Activated CD4-positive, alpha-beta T cell treated with anti-CD3 and anti-CD28 coated beads, Interleukin-2, amount 50 U/mL, for 16 hours (primary cell): ENCODE measurements around the gene SPAST.
"Not testable (repeated sequence)": the region's sequence is repeated elsewhere in the genome, so short reads cannot be mapped to it uniquely, and the experiment has no call there.

Experiments used
- DNase-seq: peaks from one replicate; pipeline ENCODE4 v3.0.0-alpha.2; 2020

The SPAST gene

DNA sequence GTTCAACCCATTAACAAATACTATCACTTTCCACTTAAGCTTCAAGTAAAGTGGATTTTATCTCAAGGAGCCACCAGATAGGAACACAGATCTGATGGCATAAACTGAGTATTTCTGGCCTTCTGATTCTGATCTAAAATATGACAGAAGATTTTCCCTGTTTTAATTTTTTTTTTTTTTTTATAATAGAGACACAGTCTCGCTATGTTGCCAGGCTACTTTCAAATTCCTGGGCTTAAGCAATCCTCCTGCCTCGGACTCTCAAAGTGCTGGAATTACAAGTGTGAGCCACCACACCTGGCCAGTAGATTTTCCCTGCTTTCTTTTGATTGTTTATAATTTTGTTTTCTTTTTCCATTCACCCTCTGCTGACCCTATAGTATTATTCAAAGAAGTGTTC is 65.7 kb downstream of the SPAST start:
- no peak for DNase-seq

DNA sequence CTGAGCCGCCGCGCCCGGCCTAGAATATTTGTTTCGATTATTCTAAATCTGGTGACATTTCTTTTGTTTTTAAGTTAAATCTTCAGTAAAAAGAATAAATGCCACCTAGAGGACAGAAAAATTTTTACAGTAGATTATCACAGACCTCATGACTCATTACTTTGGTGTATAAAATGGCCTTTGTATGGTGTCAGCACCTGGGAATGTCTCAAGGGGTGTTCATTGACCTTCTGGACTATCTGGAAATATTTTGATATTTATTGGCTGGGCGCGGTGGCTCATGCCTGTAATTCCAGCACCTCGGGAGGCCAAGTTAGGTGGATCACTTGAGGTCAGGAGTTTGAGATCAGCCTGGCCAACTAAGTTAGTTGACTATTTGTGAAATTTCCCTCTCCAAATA is 72.1 kb downstream of the SPAST start:
- peak; percentile 26 for DNase-seq

DNA sequence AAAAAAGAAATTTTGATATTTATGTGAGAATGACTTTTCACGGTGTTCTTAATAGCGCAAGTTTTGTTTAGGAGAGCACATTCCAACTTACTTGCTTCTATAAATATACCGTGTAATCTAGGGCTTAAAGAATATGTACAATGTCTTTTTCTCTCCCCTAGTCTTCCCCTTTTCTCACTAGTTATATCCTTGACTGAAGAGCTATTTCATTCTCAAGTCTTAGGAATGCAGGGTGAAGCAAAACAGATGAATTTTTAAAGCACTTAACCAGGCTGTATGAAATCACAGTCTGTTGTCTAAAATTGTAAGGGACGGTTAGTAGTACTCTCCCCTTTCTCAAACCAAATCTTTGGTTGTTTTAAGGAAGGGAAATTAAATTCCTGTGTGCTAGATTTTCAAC is 72.7 kb downstream of the SPAST start:
- no peak for DNase-seq

DNA sequence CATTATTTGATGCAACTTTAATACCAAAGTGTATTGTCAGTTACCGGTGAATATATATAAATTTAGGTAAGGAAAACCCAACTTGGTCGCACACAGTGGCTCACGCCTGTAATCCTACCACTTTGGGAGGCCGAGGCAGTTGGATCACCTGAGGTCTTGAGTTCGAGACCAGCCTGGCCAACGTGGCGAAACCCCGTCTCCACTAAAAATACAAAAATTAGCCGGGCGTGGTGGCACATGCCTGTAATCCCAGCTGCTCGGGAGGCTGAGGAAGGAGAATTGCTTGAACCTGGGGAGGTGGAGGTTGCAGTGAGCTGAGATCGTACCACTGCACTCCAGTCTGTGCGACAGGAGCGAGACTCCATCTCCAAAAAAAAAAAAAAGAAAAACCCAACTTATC is 88.2 kb downstream of the SPAST start:
- DNase-seq: not testable (repeated sequence)

DNA sequence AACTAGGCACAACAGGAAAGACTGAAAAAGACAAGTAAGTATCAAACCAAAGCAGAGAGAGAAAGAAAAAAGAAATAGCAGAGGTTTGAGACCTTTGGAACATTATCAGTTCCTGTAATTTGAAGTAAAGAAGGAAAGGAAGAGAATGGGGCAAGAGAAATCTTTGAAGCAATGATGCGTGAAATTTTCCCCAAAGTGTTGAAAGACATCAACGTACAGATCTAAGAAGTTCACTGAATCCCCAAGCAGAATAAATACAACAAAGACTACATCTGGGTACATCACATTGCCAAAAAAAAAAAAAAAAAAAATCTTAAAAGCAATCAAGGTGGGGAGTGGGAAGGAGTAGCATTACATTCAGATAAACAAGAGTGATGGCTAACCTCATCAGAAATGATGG is 96.3 kb downstream of the SPAST start:
- no peak for DNase-seq

DNA sequence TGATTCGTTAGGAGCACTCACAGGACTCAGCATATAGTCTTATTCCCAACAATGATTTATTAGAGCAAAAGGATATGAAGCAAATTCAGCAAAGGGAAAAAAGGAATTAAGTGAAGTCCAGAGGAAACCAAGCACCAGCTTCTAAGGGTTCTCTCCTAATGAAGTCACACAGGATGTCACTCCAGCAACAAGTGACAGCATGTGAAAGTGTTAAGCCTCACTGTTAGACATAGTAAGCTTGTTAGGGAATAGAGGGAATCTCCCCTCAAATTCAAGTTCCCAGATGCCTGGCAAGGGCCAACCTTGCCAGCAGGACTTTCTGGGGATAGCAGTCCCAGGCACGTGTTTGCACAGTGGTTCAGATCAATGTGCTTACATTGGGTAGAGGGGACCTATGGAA is 97.9 kb downstream of the SPAST start:
- no peak for DNase-seq

DNA sequence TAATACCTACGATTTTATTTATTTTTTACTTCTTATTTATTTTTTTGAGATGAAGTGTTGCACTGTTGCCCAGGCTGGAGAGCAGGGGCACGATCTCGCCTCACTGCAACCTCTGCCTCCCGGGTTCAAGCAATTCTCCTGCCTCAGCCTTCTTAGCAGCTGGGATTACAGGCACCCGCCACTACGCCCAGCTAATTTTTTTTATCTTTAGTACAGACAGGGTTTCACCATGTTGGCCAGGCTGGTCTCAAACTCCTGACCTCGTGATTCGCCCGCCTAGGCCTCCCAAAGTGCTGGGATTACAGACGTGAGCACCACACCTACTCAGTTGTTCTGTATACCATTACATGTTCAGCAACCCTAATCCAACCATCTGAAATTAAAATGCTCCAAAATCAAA is 100.9 kb downstream of the SPAST start:
- not testable (repeated sequence) for DNase-seq

DNA sequence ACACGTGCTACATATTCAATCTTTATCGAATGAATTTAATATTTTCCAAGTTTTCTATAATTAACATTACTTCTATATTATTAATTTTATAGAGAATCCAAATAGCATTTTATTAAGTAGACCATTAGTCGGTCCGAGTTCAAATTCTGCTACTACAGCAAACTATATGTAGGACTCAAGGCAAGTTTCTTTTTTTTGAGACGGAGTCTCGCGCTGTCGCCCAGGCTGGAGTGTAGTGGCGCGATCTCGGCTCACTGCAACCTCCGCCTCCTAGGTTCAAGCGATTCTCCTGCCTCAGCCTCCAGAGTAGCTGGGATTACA is 101.6 kb downstream of the SPAST start:
- not testable (repeated sequence) for DNase-seq

DNA sequence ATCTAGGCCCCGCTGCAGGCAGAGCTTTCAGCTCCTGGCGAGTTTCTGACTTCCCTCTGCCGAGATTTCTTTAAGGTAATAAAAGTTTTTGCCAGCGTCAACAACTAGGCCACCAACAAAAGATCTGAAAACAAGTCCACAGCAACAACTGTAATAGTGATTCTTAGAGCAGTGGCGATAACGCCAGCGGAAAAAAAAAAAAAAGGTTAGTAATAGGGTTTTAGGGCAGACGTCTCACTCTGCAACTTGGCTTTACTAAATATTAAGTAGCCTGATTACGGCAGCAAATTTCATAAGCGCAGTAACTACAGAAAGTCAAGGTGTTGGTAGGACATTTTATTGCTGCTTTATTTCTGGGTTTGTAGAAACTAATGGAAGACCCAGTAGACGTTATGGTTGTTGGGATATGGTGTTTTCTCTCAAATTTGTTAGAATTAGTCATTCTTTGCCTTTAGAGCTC is 102.8 kb downstream of the SPAST start:
- no peak for DNase-seq

DNA sequence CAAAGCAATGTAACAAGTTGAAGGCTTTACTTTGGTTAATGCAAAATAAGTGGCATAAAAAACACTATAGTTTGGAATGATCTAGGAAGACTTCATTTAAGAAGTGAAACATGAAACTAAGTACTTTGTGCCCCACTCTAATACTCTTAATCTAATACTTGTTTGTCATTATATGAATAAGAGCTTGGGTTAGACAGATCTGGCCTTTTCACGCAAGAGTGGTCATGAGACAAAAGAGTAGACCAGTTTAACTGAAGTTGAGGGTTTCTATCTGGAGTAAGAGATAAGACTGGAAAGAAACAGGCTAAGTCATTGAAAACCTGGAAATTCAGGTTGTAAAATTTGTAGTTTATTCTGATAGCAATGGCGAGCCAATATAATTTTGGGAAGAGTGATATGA is 105.2 kb downstream of the SPAST start:
- DNase-seq: no peak

DNA sequence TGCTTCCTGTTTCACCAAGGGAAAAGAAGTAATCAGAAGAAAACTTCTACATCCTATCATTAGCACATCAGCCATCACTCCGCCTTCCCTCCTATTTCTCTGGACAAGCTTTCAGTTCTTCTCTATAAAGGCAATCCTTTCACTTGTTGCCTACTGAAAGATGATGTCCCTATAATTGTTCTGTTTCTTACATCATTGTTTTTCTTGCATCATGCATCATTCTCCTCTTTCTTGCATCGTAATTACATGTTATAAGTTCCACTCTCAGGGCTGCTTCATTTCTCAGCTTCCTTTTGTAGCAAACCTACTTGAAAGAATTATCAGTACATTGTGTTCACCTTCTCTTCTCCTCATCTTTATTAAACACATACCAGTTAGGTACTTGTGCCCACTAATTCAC is 109.5 kb downstream of the SPAST start:
- DNase-seq: no peak

DNA sequence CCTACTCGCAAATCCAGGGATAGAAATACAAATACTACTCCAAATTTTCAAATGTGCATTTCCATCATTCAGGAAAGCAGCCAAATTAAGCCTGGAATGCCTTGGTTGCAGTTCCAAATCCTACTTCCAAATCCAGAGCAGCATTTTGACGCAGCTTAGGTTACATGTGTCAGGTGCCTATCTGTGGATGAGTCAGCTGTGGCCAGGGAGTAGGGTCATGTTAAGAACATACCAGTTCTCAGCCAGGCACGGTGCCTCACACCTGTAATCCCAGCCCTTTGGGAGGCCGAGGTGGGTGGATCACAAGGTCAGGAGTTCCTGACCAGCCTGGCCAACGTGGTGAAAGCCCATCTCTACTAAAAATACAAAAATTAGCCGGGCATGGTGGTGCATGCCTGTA is 119.3 kb downstream of the SPAST start:
- DNase-seq: no peak

DNA sequence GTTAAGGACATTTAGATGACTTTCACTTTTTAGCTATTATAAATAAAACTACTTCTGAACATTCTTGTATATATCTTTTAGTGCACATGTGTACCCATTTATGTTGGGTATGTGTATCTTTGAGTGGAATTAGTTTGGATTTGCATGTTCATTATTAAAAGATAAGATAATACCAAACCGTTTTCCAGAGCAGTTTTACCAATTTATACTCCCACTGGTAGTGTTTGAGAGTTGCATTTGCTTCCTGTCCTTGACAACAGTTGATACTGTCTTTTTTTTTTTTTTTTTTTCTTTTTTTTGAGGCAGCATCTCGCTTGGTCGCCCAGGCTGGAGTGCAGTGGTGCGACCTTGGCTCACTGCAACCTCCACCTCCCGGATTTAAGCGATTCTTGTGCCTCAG is 125.7 kb downstream of the SPAST start:
- no peak for DNase-seq

DNA sequence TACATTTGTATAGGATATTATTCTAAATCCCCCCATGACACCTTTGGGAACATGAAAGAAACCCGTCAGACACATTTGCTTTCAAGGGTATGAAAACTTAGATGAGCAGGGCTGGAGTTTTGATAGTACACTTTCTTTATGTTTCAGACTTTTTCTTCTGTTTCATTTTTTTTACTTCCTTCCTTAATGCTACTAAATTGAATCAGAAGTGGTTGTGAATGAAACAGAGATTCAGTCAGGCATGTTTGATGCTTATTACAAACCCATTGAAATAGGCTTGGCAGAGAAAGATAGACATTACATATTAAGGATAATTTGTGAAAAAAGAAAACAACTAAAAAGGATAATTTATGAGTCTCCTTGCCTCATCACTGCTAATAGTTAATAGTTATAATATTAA is 129.1 kb downstream of the SPAST start:
- peak; percentile 30 for DNase-seq

DNA sequence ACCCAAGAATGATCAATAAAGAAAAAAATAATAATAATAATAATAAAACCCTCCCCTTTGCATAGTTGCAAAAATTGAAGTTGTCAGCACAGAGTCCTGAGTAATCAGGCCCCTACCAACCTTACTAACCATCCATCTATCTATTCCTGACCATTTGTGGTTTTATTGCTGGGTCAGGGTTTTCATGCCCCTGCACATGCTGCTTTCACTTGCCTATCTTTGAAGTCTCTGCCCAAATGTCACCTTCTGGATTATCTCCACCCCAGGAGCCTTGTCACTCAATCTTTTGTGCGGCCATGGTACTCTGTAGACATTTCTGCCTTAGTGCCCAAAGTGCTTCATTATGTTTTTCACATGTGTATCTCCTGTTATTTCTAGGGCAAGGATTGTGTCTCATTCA is 137.5 kb downstream of the SPAST start:
- DNase-seq: no peak

DNA sequence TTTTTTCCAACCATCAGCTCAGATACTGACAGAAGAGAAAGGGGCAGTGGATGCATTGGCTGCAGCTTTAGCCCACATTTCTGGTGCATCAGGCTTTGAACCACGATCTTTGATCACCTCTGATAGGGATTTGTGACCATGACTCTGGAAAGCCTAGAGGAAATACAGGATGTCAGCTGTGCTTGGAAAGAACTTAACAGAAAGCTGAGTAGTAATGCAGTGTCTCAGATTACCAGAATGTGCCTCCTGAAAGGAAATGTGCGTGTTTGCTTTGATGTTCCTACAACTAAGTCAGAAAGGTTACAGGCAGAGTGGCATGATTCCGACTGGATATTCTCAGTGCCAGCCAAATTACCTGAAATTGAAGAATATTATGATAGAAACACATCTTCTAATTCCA is 140.1 kb downstream of the SPAST start:
- not testable (repeated sequence) for DNase-seq
